Measurements from ENCODE around the gene HES1.

DNA sequence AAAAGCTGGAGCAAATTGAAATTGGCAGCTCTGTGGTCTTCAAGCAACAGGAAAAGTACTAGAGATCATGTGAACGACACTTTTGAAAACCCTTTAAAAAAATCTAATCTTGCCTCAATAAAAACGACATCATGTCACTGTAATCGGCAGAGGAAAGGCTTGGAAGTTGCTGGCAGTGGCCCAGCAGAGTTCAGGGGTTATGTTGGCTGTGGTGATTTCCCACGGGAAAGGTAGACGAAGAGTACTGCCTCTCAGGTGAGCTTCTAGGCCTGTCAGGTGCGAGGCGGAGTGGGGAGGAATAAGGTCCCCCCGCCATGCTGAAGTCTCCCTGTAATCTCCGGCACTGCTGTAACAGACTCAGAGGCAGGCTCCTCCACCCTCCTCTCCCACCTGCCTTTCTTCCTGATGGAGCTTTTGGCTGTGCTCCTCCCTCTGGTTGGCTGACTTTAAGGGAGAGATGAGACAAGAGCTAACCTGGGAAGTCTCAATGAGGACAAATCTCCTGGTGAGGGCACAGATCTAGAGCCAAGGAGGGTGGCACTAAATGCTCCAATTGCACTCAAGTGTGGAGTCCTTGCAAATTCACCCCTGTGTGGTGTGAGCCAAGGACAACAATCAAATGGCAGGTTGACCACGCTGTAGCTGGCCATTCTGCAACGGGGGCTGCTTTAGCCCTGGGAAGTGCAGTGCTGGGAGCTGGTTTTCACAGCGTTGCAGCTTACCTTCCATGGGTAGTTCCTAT, 18.7 kb upstream of the HES1 start:
- TF ChIP-seq, protein P1, sequence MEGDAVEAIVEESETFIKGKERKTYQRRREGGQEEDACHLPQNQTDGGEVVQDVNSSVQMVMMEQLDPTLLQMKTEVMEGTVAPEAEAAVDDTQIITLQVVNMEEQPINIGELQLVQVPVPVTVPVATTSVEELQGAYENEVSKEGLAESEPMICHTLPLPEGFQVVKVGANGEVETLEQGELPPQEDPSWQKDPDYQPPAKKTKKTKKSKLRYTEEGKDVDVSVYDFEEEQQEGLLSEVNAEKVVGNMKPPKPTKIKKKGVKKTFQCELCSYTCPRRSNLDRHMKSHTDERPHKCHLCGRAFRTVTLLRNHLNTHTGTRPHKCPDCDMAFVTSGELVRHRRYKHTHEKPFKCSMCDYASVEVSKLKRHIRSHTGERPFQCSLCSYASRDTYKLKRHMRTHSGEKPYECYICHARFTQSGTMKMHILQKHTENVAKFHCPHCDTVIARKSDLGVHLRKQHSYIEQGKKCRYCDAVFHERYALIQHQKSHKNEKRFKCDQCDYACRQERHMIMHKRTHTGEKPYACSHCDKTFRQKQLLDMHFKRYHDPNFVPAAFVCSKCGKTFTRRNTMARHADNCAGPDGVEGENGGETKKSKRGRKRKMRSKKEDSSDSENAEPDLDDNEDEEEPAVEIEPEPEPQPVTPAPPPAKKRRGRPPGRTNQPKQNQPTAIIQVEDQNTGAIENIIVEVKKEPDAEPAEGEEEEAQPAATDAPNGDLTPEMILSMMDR (IDR thresholded peaks at IDR 0.05; ENCODE audit: low read depth, low read length, missing input control): no peak
- TF ChIP-seq YY1 (IDR thresholded peaks at IDR 0.05) (no peak), JUND (IDR thresholded peaks at IDR 0.05) (no peak)
- TF ChIP-seq, protein P2, sequence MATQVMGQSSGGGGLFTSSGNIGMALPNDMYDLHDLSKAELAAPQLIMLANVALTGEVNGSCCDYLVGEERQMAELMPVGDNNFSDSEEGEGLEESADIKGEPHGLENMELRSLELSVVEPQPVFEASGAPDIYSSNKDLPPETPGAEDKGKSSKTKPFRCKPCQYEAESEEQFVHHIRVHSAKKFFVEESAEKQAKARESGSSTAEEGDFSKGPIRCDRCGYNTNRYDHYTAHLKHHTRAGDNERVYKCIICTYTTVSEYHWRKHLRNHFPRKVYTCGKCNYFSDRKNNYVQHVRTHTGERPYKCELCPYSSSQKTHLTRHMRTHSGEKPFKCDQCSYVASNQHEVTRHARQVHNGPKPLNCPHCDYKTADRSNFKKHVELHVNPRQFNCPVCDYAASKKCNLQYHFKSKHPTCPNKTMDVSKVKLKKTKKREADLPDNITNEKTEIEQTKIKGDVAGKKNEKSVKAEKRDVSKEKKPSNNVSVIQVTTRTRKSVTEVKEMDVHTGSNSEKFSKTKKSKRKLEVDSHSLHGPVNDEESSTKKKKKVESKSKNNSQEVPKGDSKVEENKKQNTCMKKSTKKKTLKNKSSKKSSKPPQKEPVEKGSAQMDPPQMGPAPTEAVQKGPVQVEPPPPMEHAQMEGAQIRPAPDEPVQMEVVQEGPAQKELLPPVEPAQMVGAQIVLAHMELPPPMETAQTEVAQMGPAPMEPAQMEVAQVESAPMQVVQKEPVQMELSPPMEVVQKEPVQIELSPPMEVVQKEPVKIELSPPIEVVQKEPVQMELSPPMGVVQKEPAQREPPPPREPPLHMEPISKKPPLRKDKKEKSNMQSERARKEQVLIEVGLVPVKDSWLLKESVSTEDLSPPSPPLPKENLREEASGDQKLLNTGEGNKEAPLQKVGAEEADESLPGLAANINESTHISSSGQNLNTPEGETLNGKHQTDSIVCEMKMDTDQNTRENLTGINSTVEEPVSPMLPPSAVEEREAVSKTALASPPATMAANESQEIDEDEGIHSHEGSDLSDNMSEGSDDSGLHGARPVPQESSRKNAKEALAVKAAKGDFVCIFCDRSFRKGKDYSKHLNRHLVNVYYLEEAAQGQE (IDR thresholded peaks at IDR 0.05): no peak
